Karpas-422 (cell line): ENCODE results near the gene CLDN15. TPM values are rescaled to one million over a fixed set of nuclear protein-coding genes. Genes with fewer than 3 reads are reported as not detected.
A peak's percentile ranks its signal among the peaks of the same experiment; 100 is the strongest.

Source experiments
- DNase-seq: peaks from one replicate; pipeline ENCODE4 v3.0.0-alpha.2; 2015
- H2AFZ ChIP-seq: fragments of 200-600 bp; sonication (generic); 2 replicates; pipeline ENCODE4 v1.6.1; 2014; ENCODE audit warnings: antibody characterized with exemption, low read length, mixed read lengths
- H3K27ac ChIP-seq: fragments of 200-600 bp; sonication (generic); 2 replicates; pipeline ENCODE4 v1.5.1; 2014; ENCODE audit warnings: mild to moderate bottlenecking, low read length, moderate library complexity
- H3K27me3 ChIP-seq: fragments of 200-600 bp; sonication (generic); 2 replicates; pipeline ENCODE4 v1.6.1; 2014; ENCODE audit warnings: low read length, mixed read lengths
- H3K36me3 ChIP-seq: fragments of 200-600 bp; sonication (generic); 2 replicates; pipeline ENCODE4 v1.6.1; 2014; ENCODE audit warnings: low read length, mixed read lengths; ENCODE audit not compliant: insufficient read depth
- H3K4me1 ChIP-seq: fragments of 200-600 bp; sonication (generic); 2 replicates; pipeline ENCODE4 v1.6.1; 2014; ENCODE audit warnings: mild to moderate bottlenecking, low read length, mixed read lengths
- H3K4me2 ChIP-seq: fragments of 200-600 bp; sonication (generic); 2 replicates; pipeline ENCODE4 v1.6.1; 2014; ENCODE audit warnings: low read length, low read depth, mild to moderate bottlenecking; ENCODE audit not compliant: poor library complexity, severe bottlenecking
- H3K4me3 ChIP-seq: fragments of 200-600 bp; sonication (generic); 2 replicates; pipeline ENCODE4 v1.5.1; 2014; ENCODE audit warnings: mild to moderate bottlenecking, antibody characterized with exemption, low read length, mixed read lengths
- H3K79me2 ChIP-seq: fragments of 200-600 bp; sonication (generic); 2 replicates; pipeline ENCODE4 v1.6.1; 2014; ENCODE audit warnings: mild to moderate bottlenecking, low read length, mixed read lengths
- H3K9ac ChIP-seq: fragments of 200-600 bp; sonication (generic); 2 replicates; pipeline ENCODE4 v1.6.0; 2014; ENCODE audit warnings: low read length
- H3K9me2 ChIP-seq: fragments of 200-600 bp; sonication (generic), shearing (Covaris generic); replicated peaks from 2 replicates; pipeline ENCODE4 v1.6.0; 2014; ENCODE audit warnings: mild to moderate bottlenecking, low read length, moderate library complexity; ENCODE audit not compliant: insufficient read depth
- H3K9me3 ChIP-seq: fragments of 300-700, 200-600 bp; sonication (generic); 2 replicates; pipeline ENCODE4 v1.6.1; 2014; ENCODE audit warnings: low read length, mixed read lengths
- H4K20me1 ChIP-seq: fragments of 200-600 bp; sonication (generic); 2 replicates; pipeline ENCODE4 v1.6.1; 2014; ENCODE audit warnings: mild to moderate bottlenecking, antibody characterized with exemption, low read length, low read depth; ENCODE audit not compliant: insufficient read depth
- total RNA-seq: library from RNA; depleted of rRNA; stranded (reverse); fragments of >200 nt; shearing (Covaris generic); gene quantifications from 2 replicates; pipeline ENCODE4 v1.2.3, GENCODE V29; 2014; ENCODE audit warnings: low replicate concordance

CLDN15 gene
- total RNA-seq, 1 experiment from 2014 or later: 12.2 TPM

DNA sequence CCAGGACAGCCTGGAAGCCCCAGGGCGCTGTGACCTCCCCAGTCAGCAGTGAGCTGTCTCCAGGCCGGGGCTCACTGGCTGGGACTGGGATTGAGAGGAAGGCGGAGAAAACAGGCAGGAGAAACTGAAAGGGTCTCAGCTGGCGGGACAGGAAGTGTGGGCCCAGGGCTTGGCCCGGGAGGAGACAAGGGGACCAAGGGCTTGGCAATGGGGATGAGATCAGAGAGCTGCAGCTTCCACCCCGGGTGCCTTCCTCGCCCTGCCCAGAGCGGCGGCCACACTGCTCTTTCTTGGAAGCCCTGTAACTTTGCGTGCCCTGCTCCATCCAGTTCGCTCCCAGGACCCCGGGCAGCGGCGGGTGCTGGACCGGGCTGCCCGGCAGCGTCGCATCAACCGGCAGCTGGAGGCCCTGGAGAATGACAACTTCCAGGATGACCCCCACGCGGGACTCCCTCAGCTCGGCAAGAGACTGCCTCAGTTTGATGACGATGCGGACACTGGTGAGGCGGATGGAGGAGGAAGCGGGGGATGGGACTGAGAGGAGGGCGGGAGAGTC is 15.2 kb downstream of the CLDN15 start:
- Histone ChIP-seq H3K4me3 (no peak overlapping the region), H3K36me3 (no peaks in the 10 kb centered on the region), H3K4me1 (peaks cover 10% of the 10 kb centered on the region), H3K9ac (no peak overlapping the region), H3K27ac (no peak overlapping the region), H3K9me2 (no peaks in the 10 kb centered on the region), H3K79me2 (peaks cover 38% of the 10 kb centered on the region), H4K20me1 (no peaks in the 10 kb centered on the region), H3K9me3 (no peaks in the 10 kb centered on the region), H2AFZ (no peak overlapping the region), H3K4me2 (no peak overlapping the region), H3K27me3 (no peaks in the 10 kb centered on the region)
- DNase-seq: no peak

DNA sequence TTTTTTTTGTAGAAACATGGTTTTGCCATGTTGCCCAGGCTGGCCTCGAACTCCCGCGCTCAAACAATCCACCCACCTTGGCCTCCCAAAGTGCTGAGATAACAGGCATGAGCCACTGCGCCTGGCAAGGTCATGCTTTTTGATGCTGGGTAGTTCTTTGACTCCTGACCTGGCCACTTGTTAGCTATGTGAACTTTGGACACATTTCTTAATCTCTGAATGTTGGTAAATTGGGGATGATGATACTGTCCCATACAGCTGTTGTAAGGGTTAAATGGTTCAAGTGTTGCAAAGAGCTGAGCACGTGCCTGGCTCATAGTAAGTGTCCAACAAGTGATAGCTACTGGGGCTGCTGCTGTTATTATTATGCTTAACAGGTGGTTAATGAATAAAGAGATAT is 17.3 kb downstream of the CLDN15 start:
- H3K9me3 ChIP-seq: no peaks in the 10 kb centered on the region
- H3K9me2 ChIP-seq: no peaks in the 10 kb centered on the region
- no peak overlapping the region for H3K4me2 ChIP-seq
- H3K27ac ChIP-seq: no peak overlapping the region
- no peak overlapping the region for H3K9ac ChIP-seq
- DNase-seq: no peak
- H3K36me3 ChIP-seq: no peaks in the 10 kb centered on the region
- H3K4me3 ChIP-seq: no peak overlapping the region
- H3K79me2 ChIP-seq: peaks cover 54% of the 10 kb centered on the region
- peaks cover 21% of the 10 kb centered on the region for H3K4me1 ChIP-seq
- no peaks in the 10 kb centered on the region for H4K20me1 ChIP-seq
- no peak overlapping the region for H2AFZ ChIP-seq
- no peaks in the 10 kb centered on the region for H3K27me3 ChIP-seq

GRCh38 chr7:101218236-101219125 is 19.1 kb downstream of the CLDN15 start:
- Histone ChIP-seq H2AFZ (no peak overlapping the region), H3K79me2 (peaks cover 54% of the 10 kb centered on the region), H3K9me2 (no peaks in the 10 kb centered on the region), H3K9me3 (no peaks in the 10 kb centered on the region), H3K36me3 (no peaks in the 10 kb centered on the region), H3K4me1 (peaks cover 21% of the 10 kb centered on the region), H3K9ac (peak overlapping the region; percentile 86), H3K4me3 (peak overlapping the region; percentile 83), H4K20me1 (no peaks in the 10 kb centered on the region), H3K4me2 (peak overlapping the region; percentile 99), H3K27ac (no peak overlapping the region), H3K27me3 (no peaks in the 10 kb centered on the region)
- peak; percentile 43 for DNase-seq

DNA sequence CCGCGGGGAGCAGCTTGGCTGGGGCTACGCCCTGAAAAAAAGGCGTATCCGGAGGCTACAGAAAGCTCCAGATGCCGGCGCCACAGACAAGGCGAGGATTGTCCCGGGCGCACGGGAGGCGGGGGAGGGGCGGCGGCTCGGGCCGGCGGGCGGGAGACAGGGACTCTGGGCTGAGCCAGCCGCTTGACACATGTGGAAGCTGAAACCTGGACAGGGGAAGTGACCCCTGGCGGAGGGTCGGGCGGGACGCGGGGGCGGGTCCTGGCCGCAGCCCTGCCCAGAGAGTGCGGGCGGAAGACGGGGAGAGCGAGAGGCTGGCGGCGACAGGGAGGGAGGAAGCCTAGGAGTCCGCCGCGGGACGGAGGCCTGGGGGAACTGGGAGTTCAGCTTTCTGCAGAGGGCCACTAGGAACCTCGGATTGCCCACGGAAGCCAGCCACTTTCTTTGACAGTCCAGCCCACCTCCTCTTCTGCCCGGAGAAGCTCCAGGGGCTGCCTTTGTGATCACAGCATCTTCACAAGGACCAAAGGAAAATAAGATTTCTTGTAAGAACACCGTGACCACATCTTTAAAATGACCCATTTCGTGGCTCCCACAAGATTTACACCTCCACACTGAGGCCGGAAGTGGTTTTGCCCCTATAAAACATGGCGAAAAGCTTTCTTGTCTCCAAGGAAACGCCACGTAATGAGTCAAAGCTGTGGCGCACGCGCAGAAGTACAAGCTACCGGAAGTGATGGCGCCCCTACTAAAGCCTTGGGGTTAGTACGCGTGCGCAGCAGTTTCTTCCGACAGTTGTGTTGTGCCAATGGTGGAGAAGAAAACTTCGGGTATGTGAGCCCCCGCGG is 20.0 kb downstream of the CLDN15 start, which contains the start of the genes PLOD3 and ZNHIT1:
PLOD3 (minus strand) TSS at position 194 of the 848 bp plus-strand sequence. CDS start 307 bp downstream, outside the sequence.
ZNHIT1 (plus strand) TSS at position 778 of the 848 bp plus-strand sequence; CDS start at position 809, 31 bp downstream.
- DNase-seq: peak; percentile 99
- H4K20me1 ChIP-seq: no peaks in the 10 kb centered on the region

DNA sequence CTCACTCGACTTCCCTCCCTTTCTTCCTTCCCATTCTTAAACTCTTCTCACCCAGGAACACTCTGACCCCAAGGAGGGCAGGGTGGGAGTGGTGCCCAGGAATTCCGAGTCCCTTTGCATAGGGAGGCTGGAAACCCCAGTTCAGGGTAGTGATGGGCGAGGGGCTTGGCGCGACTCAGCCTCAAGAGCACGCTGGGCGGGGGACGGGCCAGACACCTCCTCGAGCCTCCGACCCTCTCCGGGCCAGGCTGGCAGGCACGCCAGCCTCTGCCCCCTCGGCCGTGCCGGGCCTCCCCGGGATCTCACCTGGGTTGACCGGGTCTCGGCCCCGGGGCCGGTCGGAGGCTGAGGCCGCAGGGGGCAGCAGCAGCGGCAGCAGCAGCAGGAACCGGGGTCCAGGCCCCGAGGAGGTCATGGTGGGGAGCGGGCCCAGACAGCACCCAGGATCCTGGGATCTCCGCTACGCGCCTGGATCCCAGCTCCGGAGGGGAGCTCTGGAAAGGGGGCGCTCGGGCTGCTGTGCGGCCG is 20.7 kb downstream of the CLDN15 start:
- peak overlapping the region; percentile 99 for H3K4me2 ChIP-seq
- no peaks in the 10 kb centered on the region for H3K9me2 ChIP-seq
- peaks cover 21% of the 10 kb centered on the region for H3K4me1 ChIP-seq
- H3K27me3 ChIP-seq: no peaks in the 10 kb centered on the region
- H2AFZ ChIP-seq: peak overlapping the region; percentile 85
- peak overlapping the region; percentile 83 for H3K4me3 ChIP-seq
- no peaks in the 10 kb centered on the region for H3K9me3 ChIP-seq
- H3K27ac ChIP-seq: 0 out of 2 replicates have a peak overlapping the region, but pooled peaks have one; percentile 6
- no peaks in the 10 kb centered on the region for H3K36me3 ChIP-seq
- no peaks in the 10 kb centered on the region for H4K20me1 ChIP-seq
- peak overlapping the region; percentile 86 for H3K9ac ChIP-seq
- peaks cover 54% of the 10 kb centered on the region for H3K79me2 ChIP-seq
- peak; percentile 57 for DNase-seq

More for the DNA sequence above, 20.0 kb downstream of the CLDN15 start, which contains the start of the genes PLOD3 and ZNHIT1:
- H3K9me3 ChIP-seq: no peaks in the 10 kb centered on the region
- no peaks in the 10 kb centered on the region for H3K9me2 ChIP-seq
- no peaks in the 10 kb centered on the region for H3K36me3 ChIP-seq
- H3K79me2 ChIP-seq: peaks cover 54% of the 10 kb centered on the region
- H3K4me1 ChIP-seq: peaks cover 21% of the 10 kb centered on the region
- H3K4me2 ChIP-seq: peak within 1 kb of the TSS; percentile 99
- peak within 1 kb of the TSS; percentile 56 for H3K27ac ChIP-seq
- peak within 1 kb of the TSS; percentile 85 for H2AFZ ChIP-seq
- H3K9ac ChIP-seq: peak within 1 kb of the TSS; percentile 86
- H3K4me3 ChIP-seq: peak within 1 kb of the TSS; percentile 83
- H3K27me3 ChIP-seq: no peaks in the 10 kb centered on the region

GRCh38 chr7:101216001-101216859 is 21.4 kb downstream of the CLDN15 start:
- H3K4me2 ChIP-seq: peak overlapping the region; percentile 99
- H3K27me3 ChIP-seq: no peaks in the 10 kb centered on the region
- peak overlapping the region; percentile 85 for H2AFZ ChIP-seq
- H3K9ac ChIP-seq: peak overlapping the region; percentile 86
- H3K4me3 ChIP-seq: peak overlapping the region; percentile 83
- no peaks in the 10 kb centered on the region for H3K36me3 ChIP-seq
- no peaks in the 10 kb centered on the region for H3K9me3 ChIP-seq
- H3K4me1 ChIP-seq: peaks cover 21% of the 10 kb centered on the region
- no peaks in the 10 kb centered on the region for H3K9me2 ChIP-seq
- 0 out of 2 replicates have a peak overlapping the region, but pooled peaks have one; percentile 6 for H3K27ac ChIP-seq
- no peaks in the 10 kb centered on the region for H4K20me1 ChIP-seq
- H3K79me2 ChIP-seq: peaks cover 48% of the 10 kb centered on the region
- DNase-seq: peak; percentile 58

DNA sequence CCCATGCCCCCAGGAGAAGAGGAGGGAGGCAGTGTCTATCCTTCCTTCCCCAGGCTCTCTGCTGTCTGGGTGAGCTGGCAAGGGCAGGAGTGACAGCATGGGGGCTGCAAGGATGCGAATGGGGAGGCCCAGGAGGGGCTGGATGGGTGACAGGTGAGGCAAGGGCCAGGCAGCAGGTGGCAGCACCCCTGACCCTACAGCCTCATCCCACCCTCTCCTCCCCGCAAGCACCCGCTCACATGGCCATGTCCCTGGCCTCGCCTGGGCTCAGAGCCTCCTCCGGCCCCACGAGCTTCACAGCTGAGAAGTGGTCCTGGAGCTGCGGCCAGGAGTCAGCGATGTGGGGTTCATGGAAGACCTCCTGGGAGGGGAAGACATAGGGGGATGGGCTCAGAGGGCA is 25.6 kb downstream of the CLDN15 start:
- Histone ChIP-seq H4K20me1 (no peaks in the 10 kb centered on the region), H3K4me1 (peaks cover 11% of the 10 kb centered on the region), H3K9me2 (no peaks in the 10 kb centered on the region), H3K27ac (no peak overlapping the region), H3K4me3 (no peak overlapping the region), H3K9me3 (no peaks in the 10 kb centered on the region), H3K9ac (no peak overlapping the region), H3K79me2 (peaks cover 14% of the 10 kb centered on the region), H3K36me3 (no peaks in the 10 kb centered on the region), H3K4me2 (no peak overlapping the region), H3K27me3 (no peaks in the 10 kb centered on the region), H2AFZ (no peak overlapping the region)
- DNase-seq: no peak
